Measurements from ENCODE around the gene GLCCI1.
A peak's percentile ranks its signal among the peaks of the same experiment; 100 is the strongest.

The GLCCI1 gene

DNA sequence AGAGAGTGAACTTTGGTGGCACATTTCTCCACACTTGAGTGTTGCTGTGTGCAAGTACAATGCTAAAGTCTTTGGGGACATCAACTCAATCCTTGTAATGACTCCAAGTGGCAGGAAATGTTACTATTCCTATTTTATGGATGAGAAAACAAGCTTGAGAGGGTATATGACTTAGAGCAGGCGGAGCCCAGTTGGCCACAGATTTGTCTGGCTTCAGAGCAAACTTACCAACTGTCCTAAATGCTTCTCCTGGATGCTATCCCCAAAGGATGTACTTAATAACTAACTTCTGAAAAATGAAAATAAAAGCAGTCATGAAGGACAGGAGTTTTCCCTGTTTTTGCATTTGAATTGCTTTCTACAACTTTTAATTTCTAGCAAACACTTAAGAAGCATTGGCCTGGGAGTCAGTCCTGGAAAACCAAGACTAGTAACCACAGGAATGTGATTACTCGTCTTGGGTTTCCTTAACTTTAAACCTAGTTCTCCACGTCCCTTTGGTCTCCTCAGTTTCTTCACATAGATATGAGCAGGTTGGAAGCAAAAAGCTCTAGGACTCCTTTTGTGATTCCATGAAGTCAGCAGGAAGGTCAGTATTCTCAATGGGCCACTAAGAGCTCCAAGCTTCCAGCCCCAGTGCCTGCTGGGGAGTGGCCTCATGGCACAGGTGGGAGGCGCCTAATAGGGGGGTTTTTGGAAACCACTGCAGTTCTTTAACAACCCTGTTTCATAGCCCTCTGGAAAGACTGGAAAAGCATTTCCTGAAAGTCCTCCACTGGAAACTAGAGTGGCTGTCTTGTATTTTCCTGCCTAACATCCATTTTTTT lies 140.8 kb downstream of the GLCCI1 start:
- DNase-seq, result no peak

DNA sequence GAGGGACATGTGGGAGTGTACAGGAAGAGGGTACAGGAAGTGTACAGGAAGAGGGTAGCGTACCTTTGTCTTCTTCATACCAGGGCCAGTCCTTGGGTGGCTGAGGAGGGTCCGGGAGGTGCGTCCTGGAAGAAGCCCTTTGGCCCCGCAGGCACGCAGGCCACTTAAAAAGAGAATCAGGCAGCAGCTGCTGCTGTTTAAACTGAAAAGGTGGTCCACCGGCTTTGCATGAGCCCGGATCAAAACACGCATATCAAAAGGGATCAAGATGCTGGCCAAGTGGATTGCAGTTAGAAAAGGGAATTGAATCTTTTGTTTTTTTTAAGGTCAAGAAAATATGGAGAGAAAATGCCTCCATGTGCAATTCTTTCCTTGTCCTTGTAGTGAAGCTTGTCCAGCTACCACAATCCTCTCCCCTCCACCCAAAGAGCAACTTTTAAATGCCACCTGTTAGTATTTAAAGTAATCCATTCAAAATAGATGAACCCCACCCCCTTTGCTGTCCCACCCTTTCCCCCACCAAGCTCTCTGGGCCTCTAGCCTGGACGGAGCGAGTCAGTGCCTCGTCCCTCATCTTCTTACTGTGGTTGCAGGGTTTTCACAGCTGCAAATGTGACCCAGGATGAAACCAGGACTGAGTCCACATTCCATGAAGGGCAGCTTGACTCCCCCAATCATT lies 142.8 kb downstream of the GLCCI1 start:
- no peak for DNase-seq

- no peak for DNase-seq
Observed at GRCh38 chr7:8112685-8113084, 144.1 kb downstream of the GLCCI1 start.

DNA sequence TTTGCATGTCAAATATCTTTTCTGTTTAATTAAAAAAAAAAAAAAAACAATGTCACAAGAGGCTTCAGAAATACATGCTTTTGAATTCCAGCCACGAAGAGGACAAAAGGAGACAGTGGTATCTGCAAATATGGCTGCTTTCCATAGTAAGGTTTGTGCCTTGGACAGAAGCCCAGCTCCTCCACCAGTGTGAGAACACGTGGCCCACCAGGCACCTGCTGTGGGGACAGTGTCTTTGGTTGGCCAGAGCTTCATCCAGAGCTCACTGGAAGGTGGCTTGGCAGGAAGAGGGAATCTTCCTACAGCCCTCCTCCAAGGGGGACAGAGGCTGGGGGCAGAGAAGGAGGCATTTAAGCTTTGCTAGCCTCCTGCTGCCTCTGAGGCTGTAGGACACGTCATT lies 144.6 kb downstream of the GLCCI1 start:
- DNase-seq, result no peak

DNA sequence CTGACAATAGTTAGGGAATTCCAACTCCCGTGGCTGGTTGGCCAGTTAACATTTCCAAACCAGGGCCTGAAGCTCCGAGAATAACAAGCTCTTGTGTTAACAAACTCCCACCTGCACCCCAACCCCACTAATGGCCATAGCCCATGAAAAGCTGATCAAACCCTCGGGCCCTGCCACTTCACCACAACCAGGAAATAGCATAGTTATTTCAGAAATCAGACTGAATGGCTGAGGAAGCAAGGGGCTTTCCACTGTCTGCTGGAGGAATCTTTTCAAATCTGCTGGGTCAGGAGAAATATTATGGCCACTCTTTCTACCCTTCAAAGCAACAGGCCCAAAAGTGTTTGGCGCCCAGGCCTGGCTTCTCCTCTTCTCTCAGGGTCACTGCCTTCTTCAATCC lies 145.6 kb downstream of the GLCCI1 start:
- no peak for DNase-seq

DNA sequence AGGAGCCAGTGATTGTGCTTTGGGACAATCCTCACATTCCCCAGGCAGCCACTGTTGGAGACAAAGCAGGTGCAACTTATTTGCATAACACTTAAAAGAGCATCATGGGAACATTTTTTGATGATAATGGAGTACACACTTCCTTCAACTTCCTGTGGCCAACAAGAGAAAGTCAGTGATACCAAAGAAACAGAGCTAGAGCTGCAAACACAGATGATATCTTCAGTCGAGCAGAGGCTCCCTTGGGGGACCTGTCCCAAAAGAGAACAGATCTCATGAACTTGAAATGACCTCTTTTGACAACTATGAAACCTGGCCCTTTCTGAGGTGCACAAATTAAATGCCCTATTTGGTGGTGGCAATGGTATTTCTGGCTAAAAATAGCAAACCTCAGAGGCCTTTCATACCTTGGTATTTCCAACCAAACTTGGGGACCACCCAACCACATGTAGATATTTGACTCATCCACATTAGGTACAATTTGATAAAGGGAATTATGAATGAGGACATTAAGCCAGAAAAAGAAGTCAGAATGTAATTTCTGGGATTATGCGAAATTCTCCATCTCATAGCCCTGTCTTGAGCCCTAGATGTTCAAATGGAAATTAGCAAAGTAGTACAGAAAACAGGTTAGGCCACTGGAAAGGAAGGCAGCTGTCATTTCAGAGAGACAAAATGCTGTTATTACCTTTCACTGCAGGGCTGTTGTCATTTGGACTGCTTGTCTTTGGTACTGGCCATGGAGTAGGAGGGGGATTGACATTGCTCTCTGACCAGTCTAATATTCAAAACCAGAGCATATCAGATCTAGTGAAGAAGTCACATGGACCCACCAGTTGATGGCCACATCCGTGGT lies 147.2 kb downstream of the GLCCI1 start:
- no peak for DNase-seq

DNA sequence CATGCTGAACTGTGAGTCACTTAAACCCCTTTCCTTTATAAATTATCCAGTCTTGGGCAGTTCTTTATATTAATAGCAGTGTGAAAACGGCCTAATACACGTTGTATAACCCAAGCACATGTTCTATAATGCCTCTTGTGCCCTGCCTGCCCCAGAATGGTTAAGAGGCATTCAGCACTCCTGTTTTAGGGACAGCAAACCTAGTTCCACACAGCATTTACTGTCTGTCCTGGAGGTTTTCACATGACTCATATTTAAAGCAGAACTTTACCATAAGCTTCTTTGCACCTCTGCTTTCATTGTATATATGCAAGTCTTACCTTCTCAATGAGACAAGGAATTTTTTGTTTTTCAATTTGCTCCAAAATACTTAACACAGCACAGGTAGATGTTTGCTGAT lies 148.6 kb downstream of the GLCCI1 start:
- DNase-seq, result no peak

- no peak for DNase-seq
Observed at GRCh38 chr7:8119262-8119661, 150.7 kb downstream of the GLCCI1 start.

- DNase-seq, result no peak
Observed at GRCh38 chr7:8120390-8121058, 151.9 kb downstream of the GLCCI1 start.

DNA sequence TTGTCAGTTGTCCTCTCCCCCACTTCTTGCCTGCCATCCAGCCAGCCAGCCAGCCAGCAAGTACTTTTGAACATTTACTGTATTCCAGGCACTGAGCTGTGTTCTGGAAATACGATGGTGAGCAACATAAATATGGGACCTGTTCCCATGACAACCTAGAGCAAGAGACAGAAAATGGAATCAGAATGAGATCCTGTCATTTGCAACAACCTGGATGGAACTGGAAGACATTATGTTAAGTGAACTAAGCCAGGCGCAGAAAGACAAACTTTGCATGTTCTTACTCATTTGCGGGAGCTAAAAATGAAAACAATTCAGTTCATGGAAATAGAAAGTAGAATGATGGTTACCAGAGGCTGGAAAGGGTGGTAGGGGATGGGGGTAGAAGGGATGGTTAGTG lies 152.6 kb downstream of the GLCCI1 start:
- no peak for DNase-seq

GRCh38 chr7:8125680-8126444 lies 157.3 kb downstream of the GLCCI1 start:
- peak; percentile 74 for DNase-seq

- no peak for DNase-seq
Observed at GRCh38 chr7:8126601-8127167, 158.1 kb downstream of the GLCCI1 start.

- no peak for DNase-seq
Observed at GRCh38 chr7:8128449-8129317, 160.1 kb downstream of the GLCCI1 start.

- no peak for DNase-seq
Observed at GRCh38 chr7:8129318-8129659, 160.7 kb downstream of the GLCCI1 start.

DNA sequence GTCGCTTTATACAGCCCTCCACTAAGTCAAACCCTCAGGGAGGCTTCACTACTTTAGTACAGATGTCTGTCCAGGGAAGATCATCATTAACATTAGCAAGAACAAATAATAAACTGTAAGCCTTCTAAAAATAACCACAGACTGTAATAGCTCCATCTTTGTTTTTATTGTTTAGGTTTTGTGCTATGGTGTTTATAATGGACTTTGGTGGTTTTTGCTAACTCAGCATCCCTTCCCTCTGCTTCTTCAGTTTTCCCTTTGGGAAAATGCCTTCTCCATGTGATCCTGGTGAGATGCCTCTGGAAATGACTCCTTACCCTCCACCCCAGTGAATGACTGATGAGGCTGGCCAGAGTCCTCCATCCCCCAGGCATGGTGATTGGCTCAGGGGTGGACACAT lies 162.1 kb downstream of the GLCCI1 start:
- no peak for DNase-seq

GRCh38 chr7:8131694-8132605 lies 163.4 kb downstream of the GLCCI1 start:
- DNase-seq, result peak; percentile 37

DNA sequence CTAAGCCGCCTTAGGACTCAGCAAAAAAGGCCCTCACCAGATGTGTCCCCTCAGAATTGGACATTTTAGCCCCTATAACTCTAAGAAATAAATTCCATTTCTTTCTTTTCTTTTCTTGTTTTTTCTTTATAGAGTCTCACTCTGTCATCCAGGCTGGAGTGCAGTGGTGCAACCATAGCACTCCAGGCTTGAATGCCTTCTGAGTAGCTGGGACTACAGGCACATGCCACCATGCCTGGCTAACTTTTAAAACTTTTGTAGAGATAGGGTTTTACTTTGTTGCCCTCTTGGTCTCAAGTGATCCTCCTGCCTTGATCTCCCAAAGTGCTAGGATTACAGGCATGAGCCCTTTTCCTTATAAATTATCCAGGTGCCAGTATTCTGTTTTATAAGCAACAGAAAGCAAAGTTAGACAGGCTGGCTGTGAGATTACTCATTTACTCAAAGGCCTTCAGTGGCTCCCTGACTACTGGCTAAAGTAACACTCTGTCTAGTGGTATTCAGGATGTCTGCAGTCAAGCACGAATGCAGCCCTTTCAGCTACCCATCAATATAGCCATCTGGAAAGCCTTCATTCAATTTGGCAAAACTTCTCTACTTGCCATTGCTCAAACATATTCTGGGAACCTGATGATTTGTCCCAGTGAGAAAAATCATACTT lies 164.7 kb downstream of the GLCCI1 start:
- DNase-seq, result no peak

GRCh38 chr7:8134089-8134733 lies 165.6 kb downstream of the GLCCI1 start:
- no peak for DNase-seq

DNA sequence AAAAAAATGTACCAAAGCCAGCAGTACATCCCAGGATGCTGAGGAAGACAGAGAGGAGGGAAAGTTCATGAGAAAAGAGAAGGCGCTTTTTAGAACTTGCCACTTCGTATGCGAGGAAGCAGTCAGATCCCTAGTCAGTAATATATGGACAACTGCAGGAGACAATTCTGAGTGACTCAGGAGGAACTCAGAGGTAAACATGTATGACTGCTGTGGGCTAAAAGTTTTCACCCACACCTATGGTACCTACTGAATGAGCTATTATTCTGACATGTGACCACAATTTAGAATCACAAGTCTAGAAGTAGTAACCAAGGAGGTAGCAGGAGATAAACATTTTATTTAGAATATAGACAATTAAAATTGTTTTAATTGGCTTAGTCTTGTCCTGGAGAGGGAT lies 166.8 kb downstream of the GLCCI1 start:
- no peak for DNase-seq

All from activated effector memory CD4-positive, alpha-beta T cell treated with Interleukin-2 at 50 U/mL for 16 hours (primary cell).